Tibial nerve (tissue), 4 donors: ENCODE results near the gene CCL21. TPM values are rescaled to one million over a fixed set of nuclear protein-coding genes. Genes with fewer than 3 reads are reported as not detected.

Experiments used
- DNase-seq, 2 donors: peaks; one replicate each; pipeline ENCODE4 v3.0.0-alpha.2; 2019; ENCODE audit warnings: low spot score in 2 of 2
- H3K27ac ChIP-seq, 4 donors: fragments of 200-600 bp; sonication (generic) in 3 of 4; one replicate each; pipeline ENCODE4 v1.5.1; 2017 to 2019; ENCODE audit warnings: mild to moderate bottlenecking in 1 of 4
- H3K27me3 ChIP-seq, 2 donors: fragments of 200-600 bp; sonication (generic) in 1 of 2; one replicate each; pipeline versions ENCODE4 v1.5.1 to v1.6.0; 2017 to 2019
- H3K36me3 ChIP-seq, 3 donors: fragments of 200-600 bp; sonication (generic); one replicate each; pipeline ENCODE4 v1.5.1; 2018 to 2019
- H3K4me1 ChIP-seq, 4 donors: fragments of 200-600 bp; sonication (generic) in 3 of 4; one replicate each; pipeline ENCODE4 v1.5.1; 2017 to 2019
- H3K4me3 ChIP-seq, 4 donors: fragments of 200-600 bp; sonication (generic) in 3 of 4; one replicate each; pipeline ENCODE4 v1.5.1; 2017 to 2019; ENCODE audit warnings: mild to moderate bottlenecking in 1 of 4, moderate library complexity in 1 of 4
- H3K9me3 ChIP-seq, 4 donors: fragments of 200-600 bp; sonication (generic) in 3 of 4; one replicate each; pipeline ENCODE4 v1.5.1; 2017 to 2019
- CTCF ChIP-seq, 5 experiments: fragments of 200-600 bp in 3 of 5; fragments of 450-650 bp in 2 of 5; sonication (generic) in 3 of 5; IDR thresholded peaks; one replicate each; pipeline ENCODE4 v1.5.1; 2016 to 2019; ENCODE audit warnings: antibody characterized with exemption in 5 of 5, mild to moderate bottlenecking in 3 of 5, moderate library complexity in 2 of 5
- EP300 ChIP-seq, 2 donors: sonication (generic); formaldehyde crosslinking; IDR thresholded peaks; one replicate each; pipeline ENCODE4 v1.6.1; 2017; ENCODE audit warnings: antibody characterized with exemption in 2 of 2, mild to moderate bottlenecking in 1 of 2
- POLR2A ChIP-seq, 2 donors: fragments of 450-650 bp; IDR thresholded peaks; one replicate each; pipeline ENCODE4 v1.6.1; 2017; ENCODE audit warnings: antibody characterized with exemption in 2 of 2, mild to moderate bottlenecking in 2 of 2, moderate library complexity in 2 of 2
- WGBS, 2 donors: methylation state at CpG; one replicate each; pipeline ENCODE4 v1.1.5; 2018; 5-methylcytosine and 5-hydroxymethylcytosine counted together
- total RNA-seq, 4 donors: library from RNA; depleted of rRNA; stranded (reverse); fragments of >200 nt; gene quantifications; one replicate each; pipeline ENCODE4 v1.1.0, GENCODE V29; 2016

The CCL21 gene
- total RNA-seq, 4 donors from 2014 or later, result 4.6 to 14.0 (median 8.6) TPM

- peaks cover 0 to 26% (median 0%) of the 10 kb centered on the region in 4 donors for H3K4me1 ChIP-seq
- H3K36me3 ChIP-seq, result no peaks in the 10 kb centered on the region
- H3K4me3 ChIP-seq, result no peak overlapping the region
- H3K27me3 ChIP-seq, result no peaks in the 10 kb centered on the region
- DNase-seq, result no peak
- no peak overlapping the region for H3K27ac ChIP-seq
- H3K9me3 ChIP-seq, result no peaks in the 10 kb centered on the region
- 86 to 87% methylated on average over 5 of the region's 5 CpGs for WGBS, 2 donors
- TF ChIP-seq CTCF (IDR thresholded peaks at IDR 0.05) (no peak), POLR2A (IDR thresholded peaks at IDR 0.05) (no peak), EP300 (IDR thresholded peaks at IDR 0.05) (no peak)
Observed at GRCh38 chr9:34691936-34692315, 18.0 kb downstream of the CCL21 start.

- Histone ChIP-seq H3K9me3 (no peaks in the 10 kb centered on the region), H3K27ac (no peak within 1 kb of the TSS), H3K4me1 (peaks cover 0 to 33% (median 0%) of the 10 kb centered on the region in 4 donors), H3K4me3 (no peak within 1 kb of the TSS), H3K36me3 (no peaks in the 10 kb centered on the region), H3K27me3 (no peaks in the 10 kb centered on the region)
- 31 to 33% methylated on average over 6 of the region's 6 CpGs for WGBS, 2 donors
- no peak for DNase-seq
- TF ChIP-seq EP300 (IDR thresholded peaks at IDR 0.05) (no peak), CTCF (IDR thresholded peaks at IDR 0.05) (no peak), POLR2A (IDR thresholded peaks at IDR 0.05) (no peak)
Observed at GRCh38 chr9:34690983-34691935, 18.7 kb downstream of the CCL21 start, which contains the start of gene CCL19. Gene CCL19 (minus strand): TSS chr9:34691276. CDS start chr9:34691139, 137 bp downstream.

GRCh38 chr9:34689512-34689911, 20.4 kb downstream of the CCL21 start:
- Histone ChIP-seq H3K9me3 (no peaks in the 10 kb centered on the region), H3K36me3 (no peaks in the 10 kb centered on the region), H3K4me1 (peaks cover 0 to 37% (median 1%) of the 10 kb centered on the region in 4 donors), H3K27ac (no peak overlapping the region), H3K27me3 (no peaks in the 10 kb centered on the region), H3K4me3 (no peak overlapping the region)
- TF ChIP-seq CTCF (IDR thresholded peaks at IDR 0.05) (no peak), POLR2A (IDR thresholded peaks at IDR 0.05) (no peak), EP300 (IDR thresholded peaks at IDR 0.05) (no peak)
- 82 to 89% methylated on average over 8 of the region's 8 CpGs for WGBS, 2 donors
- DNase-seq, result no peak

- no peak for DNase-seq
- Histone ChIP-seq H3K27me3 (no peaks in the 10 kb centered on the region), H3K4me3 (no peak overlapping the region), H3K9me3 (no peaks in the 10 kb centered on the region), H3K27ac (no peak overlapping the region), H3K4me1 (peaks cover 0 to 37% (median 1%) of the 10 kb centered on the region in 4 donors), H3K36me3 (no peaks in the 10 kb centered on the region)
- TF ChIP-seq CTCF (IDR thresholded peaks at IDR 0.05), result no peak
- no peak for TF ChIP-seq EP300 (IDR thresholded peaks at IDR 0.05)
- TF ChIP-seq POLR2A (IDR thresholded peaks at IDR 0.05), result no peak
- WGBS, 2 donors, result 72 to 76% methylated on average over 4 of the region's 4 CpGs
Observed at GRCh38 chr9:34689116-34689470, 20.8 kb downstream of the CCL21 start.
